C4-2B (cell line): ENCODE measurements around the gene RPL36.

Source experiments
- H3K27ac ChIP-seq: fragments of 450-650 bp; 2 replicates; pipeline ENCODE4 v1.5.1; 2017
- ZFX ChIP-seq: fragments of 450-650 bp; IDR thresholded peaks from 2 replicates; pipeline ENCODE4 v1.6.1; 2017
- TF ChIP-seq, protein P1 (sequence below): fragments of 450-650 bp; conservative IDR thresholded peaks from 2 replicates; pipeline ENCODE4 v1.5.1; 2017; ENCODE audit warnings: mild to moderate bottlenecking

The RPL36 gene

DNA sequence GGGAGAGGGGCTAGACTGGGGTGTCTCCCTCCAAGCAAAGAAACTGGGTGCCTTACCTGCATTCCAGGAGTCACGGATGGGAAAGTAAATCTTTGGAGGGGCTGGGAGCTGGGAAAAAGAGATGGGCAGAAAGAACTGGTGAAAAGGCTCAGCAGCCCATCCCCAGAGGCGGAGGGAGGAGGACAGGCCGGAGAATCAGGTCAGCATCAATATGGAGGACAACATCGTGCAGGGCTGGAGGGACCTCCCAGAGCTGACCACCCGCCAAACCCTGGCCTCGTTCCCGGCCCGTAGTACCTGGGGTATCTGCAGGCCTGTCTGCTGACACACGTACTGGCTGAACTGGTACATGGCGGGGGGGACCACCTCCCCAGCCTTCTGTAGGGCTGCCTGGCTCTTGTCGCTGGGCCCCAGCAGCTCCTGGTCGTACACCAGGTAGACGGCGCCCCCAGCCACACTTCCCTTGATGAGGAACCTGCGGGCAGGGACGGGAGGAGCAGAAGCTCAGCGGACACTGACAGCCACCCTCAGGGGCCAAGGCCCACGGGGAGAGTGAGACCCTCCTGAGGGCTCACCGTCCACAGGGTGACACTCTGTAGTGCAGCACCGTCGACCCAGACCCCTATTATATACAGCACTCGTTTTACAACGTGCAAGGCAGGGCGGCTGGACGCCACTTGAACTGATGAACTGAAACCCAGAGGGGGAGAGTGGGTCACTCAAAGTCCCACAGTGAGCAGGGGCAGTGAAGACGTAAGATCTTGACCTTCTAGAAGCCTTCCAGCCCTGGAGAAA, 10.6 kb upstream of the RPL36 start:
- TF ChIP-seq ZFX, result no peak
- TF ChIP-seq, protein P1, sequence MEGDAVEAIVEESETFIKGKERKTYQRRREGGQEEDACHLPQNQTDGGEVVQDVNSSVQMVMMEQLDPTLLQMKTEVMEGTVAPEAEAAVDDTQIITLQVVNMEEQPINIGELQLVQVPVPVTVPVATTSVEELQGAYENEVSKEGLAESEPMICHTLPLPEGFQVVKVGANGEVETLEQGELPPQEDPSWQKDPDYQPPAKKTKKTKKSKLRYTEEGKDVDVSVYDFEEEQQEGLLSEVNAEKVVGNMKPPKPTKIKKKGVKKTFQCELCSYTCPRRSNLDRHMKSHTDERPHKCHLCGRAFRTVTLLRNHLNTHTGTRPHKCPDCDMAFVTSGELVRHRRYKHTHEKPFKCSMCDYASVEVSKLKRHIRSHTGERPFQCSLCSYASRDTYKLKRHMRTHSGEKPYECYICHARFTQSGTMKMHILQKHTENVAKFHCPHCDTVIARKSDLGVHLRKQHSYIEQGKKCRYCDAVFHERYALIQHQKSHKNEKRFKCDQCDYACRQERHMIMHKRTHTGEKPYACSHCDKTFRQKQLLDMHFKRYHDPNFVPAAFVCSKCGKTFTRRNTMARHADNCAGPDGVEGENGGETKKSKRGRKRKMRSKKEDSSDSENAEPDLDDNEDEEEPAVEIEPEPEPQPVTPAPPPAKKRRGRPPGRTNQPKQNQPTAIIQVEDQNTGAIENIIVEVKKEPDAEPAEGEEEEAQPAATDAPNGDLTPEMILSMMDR, result no peak
- peak overlapping the region; percentile 80 for H3K27ac ChIP-seq

DNA sequence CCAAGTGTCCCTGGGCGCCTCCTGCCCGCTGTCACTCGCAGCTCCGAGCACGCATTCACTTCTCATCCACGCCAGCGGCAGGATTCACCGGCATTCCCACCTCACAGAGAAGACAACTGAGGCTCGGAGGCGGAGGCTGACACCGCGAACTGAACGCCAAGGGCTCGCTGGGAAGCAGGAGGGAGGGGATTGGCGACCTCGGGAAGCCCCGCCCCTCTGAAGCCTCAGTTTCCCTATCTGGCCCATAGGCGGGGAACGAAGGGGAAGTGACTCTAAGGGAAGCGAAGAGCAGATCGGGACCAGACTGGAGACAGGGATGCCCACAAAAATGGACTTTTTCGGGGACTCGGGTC, 10.0 kb upstream of the RPL36 start:
- H3K27ac ChIP-seq, result peak overlapping the region; percentile 80
- TF ChIP-seq, protein P1, result no peak
- TF ChIP-seq ZFX, result no peak

DNA sequence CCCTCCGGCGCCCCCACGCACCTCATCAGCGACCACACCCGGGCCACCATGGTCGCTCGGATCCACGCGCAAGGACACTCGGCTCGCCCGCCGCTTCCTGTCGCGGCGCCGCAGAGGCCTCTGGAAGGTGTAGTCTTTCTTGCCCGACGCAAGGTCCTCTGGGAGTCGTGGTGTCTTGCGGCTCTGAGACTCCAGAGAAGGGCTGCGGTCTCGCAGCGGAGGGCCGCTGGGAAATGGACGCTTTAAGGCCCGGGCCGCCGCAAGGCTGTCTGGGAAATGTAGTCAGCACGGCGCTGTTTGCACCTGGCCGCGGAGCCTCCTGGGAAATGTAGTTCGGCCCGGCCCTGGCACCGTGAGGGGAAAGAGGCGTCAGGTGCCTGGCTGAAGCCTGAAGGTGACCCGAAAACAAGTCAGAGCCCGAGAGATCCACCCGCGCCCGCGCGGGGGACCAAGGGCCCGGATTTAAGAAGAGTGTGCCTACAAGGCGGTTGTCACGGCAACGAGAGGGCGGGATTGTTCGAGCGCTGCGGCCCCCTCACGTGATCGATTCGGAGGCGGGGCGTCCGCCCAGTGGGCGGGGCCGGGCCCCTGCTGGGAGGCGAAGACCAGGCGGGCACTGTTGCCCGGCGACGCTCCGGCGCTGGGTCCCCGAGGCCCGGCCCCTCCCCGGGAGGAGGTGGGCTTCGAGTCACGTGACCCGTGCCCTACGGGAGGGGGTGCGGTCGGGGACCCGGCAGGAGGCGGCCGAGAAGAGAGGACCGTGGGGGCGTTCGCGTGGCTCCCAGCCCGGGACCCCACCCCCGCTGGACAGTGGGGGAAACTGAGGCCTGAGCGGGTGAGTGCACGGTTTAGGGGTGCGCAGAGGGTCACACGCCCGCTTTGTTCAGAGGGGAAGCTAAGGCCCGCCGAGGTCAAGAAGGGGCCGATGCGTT, 9.4 kb upstream of the RPL36 start, which contains the start of the genes HSD11B1L and MICOS13:
Gene HSD11B1L (plus strand): TSS at position 591 of the 932 bp plus-strand sequence. CDS start 3,806 bp downstream, outside the sequence.
Gene MICOS13 (minus strand): TSS at position 80 of the 932 bp plus-strand sequence. CDS start 30 bp downstream, at position 50.
- H3K27ac ChIP-seq, result peak within 1 kb of the TSS; percentile 80
- TF ChIP-seq, protein P1, result no peak
- TF ChIP-seq ZFX, result no peak

DNA sequence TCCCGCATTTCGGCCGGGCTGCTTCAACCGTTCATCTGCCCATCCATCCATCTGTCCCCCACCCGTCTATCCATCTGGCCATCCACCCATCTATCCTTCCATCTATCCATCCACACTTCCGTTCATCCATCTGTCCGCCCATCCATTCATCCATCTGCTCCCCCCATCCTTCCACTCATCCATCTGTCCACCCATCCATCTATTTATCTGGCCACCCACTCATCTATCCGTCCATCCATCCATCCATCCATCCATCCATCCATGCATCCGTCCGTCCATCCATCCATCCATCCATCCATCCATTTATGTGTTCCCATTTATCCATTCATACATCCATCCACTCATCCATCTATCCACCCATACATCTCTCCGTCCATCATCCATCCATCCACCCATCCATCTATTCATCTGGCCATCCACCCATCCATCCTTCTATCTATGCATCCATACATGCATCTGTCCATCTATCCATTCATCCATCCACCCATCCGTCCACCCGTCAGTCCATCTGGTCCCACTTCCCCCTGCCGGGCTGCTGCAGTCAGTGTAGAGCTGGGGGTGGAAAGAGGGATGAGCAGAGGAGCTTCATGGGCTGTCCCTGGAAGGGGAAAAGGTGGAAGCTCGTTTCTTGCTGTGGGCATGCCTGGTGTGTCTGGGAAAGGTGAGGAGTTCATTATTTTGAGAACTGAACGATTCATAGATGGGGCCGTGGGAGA, 8.5 kb upstream of the RPL36 start:
- no peak for TF ChIP-seq ZFX
- TF ChIP-seq, protein P1, result no peak
- no peak overlapping the region; the same call in 1 of the 2 replicates for H3K27ac ChIP-seq

DNA sequence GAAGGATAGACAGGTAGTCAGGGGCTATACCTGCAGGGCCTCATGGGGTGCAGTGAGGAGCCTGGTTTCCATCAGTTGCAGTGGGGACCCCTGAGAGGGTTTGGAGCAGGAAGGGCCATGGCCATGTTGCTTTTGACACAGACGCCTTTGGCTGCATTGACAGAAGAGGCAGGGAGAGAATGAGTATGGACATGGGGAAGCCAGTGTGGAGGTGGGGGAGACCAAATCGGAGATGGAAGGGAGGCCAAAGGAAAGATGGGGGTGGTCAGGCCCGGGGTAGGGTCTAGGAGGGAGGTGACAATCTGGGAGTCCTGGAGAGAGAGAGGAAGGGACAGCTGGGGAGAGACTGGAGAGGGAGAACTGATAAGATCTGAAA, 8.0 kb upstream of the RPL36 start:
- TF ChIP-seq ZFX, result no peak
- TF ChIP-seq, protein P1, result no peak
- H3K27ac ChIP-seq, result no peak overlapping the region

DNA sequence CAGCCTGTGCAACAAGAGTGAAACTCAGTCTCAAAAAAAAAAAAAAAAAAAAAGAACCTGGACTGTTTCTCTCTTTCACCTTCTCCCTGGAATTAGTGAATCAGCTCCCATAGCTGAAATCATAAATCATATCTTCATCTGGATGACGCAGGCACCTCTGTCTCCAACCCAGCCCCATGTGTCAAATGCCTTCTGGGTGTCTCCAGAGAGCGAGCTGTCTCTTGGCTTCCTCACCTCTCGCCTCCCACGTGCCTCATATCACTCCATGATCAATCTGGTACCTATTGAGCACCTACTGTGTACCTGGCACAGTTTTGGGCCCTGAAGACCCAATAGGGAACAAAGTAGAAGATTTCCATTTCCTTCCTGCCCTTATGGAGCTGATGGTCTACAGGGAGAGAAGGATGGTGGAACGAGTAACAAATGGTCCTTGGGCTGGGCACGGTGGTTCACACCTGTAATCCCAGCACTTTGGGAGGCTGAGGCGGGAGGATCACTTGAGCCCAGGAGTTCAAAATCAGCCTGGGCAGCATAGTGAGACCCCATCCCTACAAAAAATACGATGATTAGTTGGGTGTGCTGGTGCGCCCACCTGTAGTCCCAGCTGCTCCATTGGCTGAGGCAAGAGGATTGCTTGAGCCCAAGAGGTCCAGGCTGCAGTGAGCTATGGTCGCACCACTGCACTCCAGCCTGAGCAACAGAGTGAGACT, 6.8 kb upstream of the RPL36 start:
- TF ChIP-seq, protein P1, result no peak
- TF ChIP-seq ZFX, result no peak
- no peak overlapping the region for H3K27ac ChIP-seq
